Measurements from ENCODE around the gene FGF14. TPM values are rescaled to one million over a fixed set of nuclear protein-coding genes. Genes with fewer than 3 reads are reported as not detected.

Gene FGF14
- total RNA-seq, 4 donors from 2014 or later, result 0.08 to 1.4 (median 0.22) TPM

DNA sequence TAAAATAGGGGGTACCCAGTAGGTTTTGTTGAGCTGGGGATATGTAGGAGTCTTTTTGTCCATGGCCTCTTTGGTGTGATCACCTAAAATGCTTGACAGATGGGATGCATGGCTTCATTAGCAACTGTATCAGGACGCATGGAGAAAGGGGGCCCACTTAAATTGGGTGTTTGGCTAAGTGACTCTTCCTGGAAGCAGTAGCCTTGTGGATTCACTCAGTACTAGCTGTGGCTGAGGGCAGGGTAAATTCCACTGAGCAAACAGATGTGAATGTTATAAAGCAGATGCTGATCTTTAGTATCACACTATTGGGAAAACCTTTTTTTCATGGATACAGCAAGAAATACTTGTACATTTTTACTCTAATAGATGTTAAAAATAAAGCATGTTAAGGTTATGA is 140.0 kb downstream of the FGF14 start:
- H3K4me3 ChIP-seq, result no peak overlapping the region
- WGBS, result 55% methylated on average over 1 of the region's 1 CpG
- H3K27me3 ChIP-seq, result no peaks in the 10 kb centered on the region
- no peak for TF ChIP-seq POLR2AphosphoS5 (IDR thresholded peaks at IDR 0.05)
- TF ChIP-seq POLR2A (IDR thresholded peaks at IDR 0.05), result no peak
- no peak for TF ChIP-seq EP300 (IDR thresholded peaks at IDR 0.05)
- TF ChIP-seq, protein P1, sequence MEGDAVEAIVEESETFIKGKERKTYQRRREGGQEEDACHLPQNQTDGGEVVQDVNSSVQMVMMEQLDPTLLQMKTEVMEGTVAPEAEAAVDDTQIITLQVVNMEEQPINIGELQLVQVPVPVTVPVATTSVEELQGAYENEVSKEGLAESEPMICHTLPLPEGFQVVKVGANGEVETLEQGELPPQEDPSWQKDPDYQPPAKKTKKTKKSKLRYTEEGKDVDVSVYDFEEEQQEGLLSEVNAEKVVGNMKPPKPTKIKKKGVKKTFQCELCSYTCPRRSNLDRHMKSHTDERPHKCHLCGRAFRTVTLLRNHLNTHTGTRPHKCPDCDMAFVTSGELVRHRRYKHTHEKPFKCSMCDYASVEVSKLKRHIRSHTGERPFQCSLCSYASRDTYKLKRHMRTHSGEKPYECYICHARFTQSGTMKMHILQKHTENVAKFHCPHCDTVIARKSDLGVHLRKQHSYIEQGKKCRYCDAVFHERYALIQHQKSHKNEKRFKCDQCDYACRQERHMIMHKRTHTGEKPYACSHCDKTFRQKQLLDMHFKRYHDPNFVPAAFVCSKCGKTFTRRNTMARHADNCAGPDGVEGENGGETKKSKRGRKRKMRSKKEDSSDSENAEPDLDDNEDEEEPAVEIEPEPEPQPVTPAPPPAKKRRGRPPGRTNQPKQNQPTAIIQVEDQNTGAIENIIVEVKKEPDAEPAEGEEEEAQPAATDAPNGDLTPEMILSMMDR (IDR thresholded peaks at IDR 0.05), result no peak
- H3K27ac ChIP-seq, result no peak overlapping the region
- H3K36me3 ChIP-seq, result no peaks in the 10 kb centered on the region
- no peak for DNase-seq (ENCODE audit: low spot score in 2 of 2)
- no peaks in the 10 kb centered on the region for H3K9me3 ChIP-seq
- H3K4me1 ChIP-seq, result no peaks in the 10 kb centered on the region

DNA sequence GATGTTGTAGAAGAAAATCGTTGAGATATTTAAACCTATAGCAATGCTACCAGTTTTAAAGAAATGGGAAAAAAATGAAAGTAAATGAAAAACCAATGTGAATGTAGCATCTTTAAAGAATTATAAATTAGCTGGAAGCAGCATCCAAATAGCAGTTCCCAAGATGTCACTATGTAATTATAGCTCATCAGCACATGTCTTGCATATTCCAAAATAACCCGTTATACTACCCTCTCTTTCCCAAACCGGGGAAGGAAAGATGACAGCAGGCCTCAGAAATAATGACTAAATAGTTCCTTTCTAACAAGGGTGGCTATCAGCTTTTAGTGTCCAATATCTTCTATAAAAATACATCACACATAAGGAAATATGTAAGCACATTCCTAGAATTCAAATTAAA is 140.5 kb downstream of the FGF14 start:
- WGBS, result 50% methylated on average over 3 of the region's 3 CpGs
- TF ChIP-seq EP300 (IDR thresholded peaks at IDR 0.05) (no peak), POLR2AphosphoS5 (IDR thresholded peaks at IDR 0.05) (no peak), POLR2A (IDR thresholded peaks at IDR 0.05) (no peak)
- TF ChIP-seq, protein P1 (IDR thresholded peaks at IDR 0.05), result no peak
- Histone ChIP-seq H3K4me3 (no peak overlapping the region), H3K4me1 (no peaks in the 10 kb centered on the region), H3K36me3 (no peaks in the 10 kb centered on the region), H3K27ac (no peak overlapping the region), H3K9me3 (no peaks in the 10 kb centered on the region), H3K27me3 (no peaks in the 10 kb centered on the region)
- DNase-seq (ENCODE audit: low spot score in 2 of 2), result no peak

DNA sequence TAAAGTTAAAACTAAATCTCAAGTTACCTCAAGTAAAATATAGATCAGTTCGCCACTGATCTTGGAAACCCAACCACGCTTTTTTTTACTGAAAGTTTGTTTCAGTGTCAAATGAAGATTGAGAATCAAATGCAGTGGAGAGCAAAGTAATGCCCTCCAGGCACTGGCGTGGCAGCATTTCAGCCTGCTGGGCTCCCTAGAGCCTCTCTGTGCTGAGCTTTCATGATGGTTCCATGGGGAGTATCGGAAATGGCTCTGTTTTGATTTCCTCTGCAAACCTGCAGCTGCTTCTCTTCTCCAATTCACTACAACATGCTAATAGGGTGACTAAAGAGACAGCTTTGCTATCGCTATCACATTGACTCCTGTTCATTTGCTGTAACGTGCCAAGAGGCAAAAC is 141.6 kb downstream of the FGF14 start:
- H3K4me1 ChIP-seq, result no peaks in the 10 kb centered on the region
- no peak overlapping the region for H3K27ac ChIP-seq
- H3K27me3 ChIP-seq, result no peaks in the 10 kb centered on the region
- DNase-seq (ENCODE audit: low spot score in 2 of 2), result no peak
- WGBS, result 82% methylated on average over 6 of the region's 6 CpGs
- no peaks in the 10 kb centered on the region for H3K9me3 ChIP-seq
- H3K36me3 ChIP-seq, result no peaks in the 10 kb centered on the region
- H3K4me3 ChIP-seq, result no peak overlapping the region
- TF ChIP-seq POLR2A (IDR thresholded peaks at IDR 0.05) (no peak), POLR2AphosphoS5 (IDR thresholded peaks at IDR 0.05) (no peak), EP300 (IDR thresholded peaks at IDR 0.05) (no peak)
- TF ChIP-seq, protein P1 (IDR thresholded peaks at IDR 0.05), result no peak

DNA sequence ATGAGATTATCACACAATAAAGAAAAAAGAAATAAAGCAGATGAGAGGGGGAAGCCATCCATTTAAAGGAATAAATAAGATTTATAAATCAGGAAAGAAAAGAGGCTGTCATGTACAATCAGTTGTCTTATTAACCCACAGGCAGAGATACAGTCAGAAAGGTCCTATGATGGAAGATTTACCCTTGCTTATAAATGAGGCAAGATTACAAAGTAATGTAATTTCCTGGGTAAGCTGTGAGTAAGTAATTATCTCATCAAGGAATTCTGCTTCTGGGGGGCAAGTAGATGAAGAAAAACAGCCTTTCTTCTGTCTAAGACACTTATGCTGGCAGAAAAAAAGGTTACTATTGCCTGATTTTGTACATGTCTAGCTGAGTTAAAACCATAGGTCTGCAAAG is 146.4 kb downstream of the FGF14 start:
- Histone ChIP-seq H3K27me3 (no peaks in the 10 kb centered on the region), H3K36me3 (no peaks in the 10 kb centered on the region), H3K27ac (no peak overlapping the region), H3K4me1 (no peaks in the 10 kb centered on the region), H3K4me3 (no peak overlapping the region), H3K9me3 (no peaks in the 10 kb centered on the region)
- TF ChIP-seq, protein P1 (IDR thresholded peaks at IDR 0.05), result no peak
- TF ChIP-seq POLR2A (IDR thresholded peaks at IDR 0.05), result no peak
- TF ChIP-seq EP300 (IDR thresholded peaks at IDR 0.05), result no peak
- TF ChIP-seq POLR2AphosphoS5 (IDR thresholded peaks at IDR 0.05), result no peak
- no peak for DNase-seq (ENCODE audit: low spot score in 2 of 2)

DNA sequence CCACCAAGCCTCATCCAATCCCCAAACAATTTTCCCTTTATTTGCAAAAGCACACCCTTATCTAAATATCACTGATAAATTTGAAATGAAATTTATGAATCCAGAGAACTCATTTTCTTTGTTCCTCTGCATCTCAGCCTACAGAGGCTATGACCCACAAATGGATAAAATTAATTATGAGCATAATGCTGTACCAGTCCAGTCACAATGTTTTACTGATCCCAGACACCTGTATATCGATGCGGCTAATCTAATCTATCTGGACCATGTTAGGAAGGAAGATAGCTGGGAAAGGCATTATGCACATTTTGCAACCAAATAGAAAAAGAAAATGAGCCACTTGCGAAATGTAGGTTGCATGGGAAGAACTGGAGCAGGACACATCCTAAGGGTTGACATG is 150.0 kb downstream of the FGF14 start:
- Histone ChIP-seq H3K27me3 (no peaks in the 10 kb centered on the region), H3K4me3 (no peak overlapping the region), H3K9me3 (no peaks in the 10 kb centered on the region), H3K36me3 (no peaks in the 10 kb centered on the region), H3K4me1 (no peaks in the 10 kb centered on the region), H3K27ac (no peak overlapping the region)
- WGBS, result 94% methylated on average over 3 of the region's 3 CpGs
- TF ChIP-seq POLR2A (IDR thresholded peaks at IDR 0.05), result no peak
- TF ChIP-seq EP300 (IDR thresholded peaks at IDR 0.05), result no peak
- no peak for TF ChIP-seq POLR2AphosphoS5 (IDR thresholded peaks at IDR 0.05)
- TF ChIP-seq, protein P1 (IDR thresholded peaks at IDR 0.05), result no peak
- no peak for DNase-seq (ENCODE audit: low spot score in 2 of 2)
